NB4 (cell line): ENCODE data around the gene SLC25A46.

ENCODE experiments used
- DNase-seq: peaks from one replicate; pipeline ENCODE4 v3.0.0; 2010; ENCODE audit warnings: low read depth
- H3K4me3 ChIP-seq: one replicate; pipeline ENCODE4 v1.5.1; 2011; ENCODE audit warnings: mild to moderate bottlenecking, low read depth, low read length, moderate library complexity
- MAX ChIP-seq: IDR thresholded peaks from 2 replicates; pipeline ENCODE4 v1.6.1; 2011; ENCODE audit warnings: low read depth, low read length
- MYC ChIP-seq: IDR thresholded peaks from 2 replicates; pipeline ENCODE4 v1.6.1; 2011; ENCODE audit warnings: low read depth, low read length
- POLR2A ChIP-seq: IDR thresholded peaks from 2 replicates; pipeline ENCODE4 v1.6.1; 2011; ENCODE audit warnings: mild to moderate bottlenecking; ENCODE audit not compliant: insufficient read length; ENCODE audit errors: extremely low read depth
- TF ChIP-seq, protein P1 (sequence below): IDR thresholded peaks from one replicate; pipeline ENCODE4 v1.5.1; 2012; ENCODE audit warnings: low read depth, low read length

SLC25A46 gene

GRCh38 chr5:110753600-110753999, 14.8 kb downstream of the SLC25A46 start:
- DNase-seq: no peak
- H3K4me3 ChIP-seq: no peak overlapping the region
- TF ChIP-seq MYC (no peak), POLR2A (no peak), MAX (no peak)

GRCh38 chr5:110754181-110754580, 15.4 kb downstream of the SLC25A46 start:
- no peak for DNase-seq
- TF ChIP-seq POLR2A: no peak
- no peak for TF ChIP-seq MYC
- no peak for TF ChIP-seq MAX
- TF ChIP-seq, protein P1, sequence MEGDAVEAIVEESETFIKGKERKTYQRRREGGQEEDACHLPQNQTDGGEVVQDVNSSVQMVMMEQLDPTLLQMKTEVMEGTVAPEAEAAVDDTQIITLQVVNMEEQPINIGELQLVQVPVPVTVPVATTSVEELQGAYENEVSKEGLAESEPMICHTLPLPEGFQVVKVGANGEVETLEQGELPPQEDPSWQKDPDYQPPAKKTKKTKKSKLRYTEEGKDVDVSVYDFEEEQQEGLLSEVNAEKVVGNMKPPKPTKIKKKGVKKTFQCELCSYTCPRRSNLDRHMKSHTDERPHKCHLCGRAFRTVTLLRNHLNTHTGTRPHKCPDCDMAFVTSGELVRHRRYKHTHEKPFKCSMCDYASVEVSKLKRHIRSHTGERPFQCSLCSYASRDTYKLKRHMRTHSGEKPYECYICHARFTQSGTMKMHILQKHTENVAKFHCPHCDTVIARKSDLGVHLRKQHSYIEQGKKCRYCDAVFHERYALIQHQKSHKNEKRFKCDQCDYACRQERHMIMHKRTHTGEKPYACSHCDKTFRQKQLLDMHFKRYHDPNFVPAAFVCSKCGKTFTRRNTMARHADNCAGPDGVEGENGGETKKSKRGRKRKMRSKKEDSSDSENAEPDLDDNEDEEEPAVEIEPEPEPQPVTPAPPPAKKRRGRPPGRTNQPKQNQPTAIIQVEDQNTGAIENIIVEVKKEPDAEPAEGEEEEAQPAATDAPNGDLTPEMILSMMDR: no peak
- no peak overlapping the region for H3K4me3 ChIP-seq

GRCh38 chr5:110757118-110757729, 18.4 kb downstream of the SLC25A46 start:
- H3K4me3 ChIP-seq: no peak overlapping the region
- TF ChIP-seq MYC (no peak), MAX (no peak), POLR2A (no peak)
- TF ChIP-seq, protein P1: peak; percentile 30
- DNase-seq: peak; percentile 48

GRCh38 chr5:110760158-110760557, 21.4 kb downstream of the SLC25A46 start:
- no peak for DNase-seq

GRCh38 chr5:110768138-110768860, 29.5 kb downstream of the SLC25A46 start:
- H3K4me3 ChIP-seq: no peak overlapping the region
- no peak for TF ChIP-seq POLR2A
- no peak for TF ChIP-seq MAX
- TF ChIP-seq, protein P1: no peak
- TF ChIP-seq MYC: no peak
- DNase-seq: no peak

More at GRCh38 chr5:110760158-110760557, 21.4 kb downstream of the SLC25A46 start:
- no peak overlapping the region for H3K4me3 ChIP-seq
- TF ChIP-seq MYC (no peak), MAX (no peak)
- TF ChIP-seq, protein P1: no peak

- no peak overlapping the region for H3K4me3 ChIP-seq
Measured at GRCh38 chr5:110769000-110769681, 30.3 kb downstream of the SLC25A46 start.

More at GRCh38 chr5:110769000-110769681, 30.3 kb downstream of the SLC25A46 start:
- no peak for DNase-seq
- TF ChIP-seq MAX (no peak), POLR2A (no peak), MYC (no peak)
- TF ChIP-seq, protein P1: no peak
